ENCODE data around the gene PRCP.

Gene PRCP

DNA sequence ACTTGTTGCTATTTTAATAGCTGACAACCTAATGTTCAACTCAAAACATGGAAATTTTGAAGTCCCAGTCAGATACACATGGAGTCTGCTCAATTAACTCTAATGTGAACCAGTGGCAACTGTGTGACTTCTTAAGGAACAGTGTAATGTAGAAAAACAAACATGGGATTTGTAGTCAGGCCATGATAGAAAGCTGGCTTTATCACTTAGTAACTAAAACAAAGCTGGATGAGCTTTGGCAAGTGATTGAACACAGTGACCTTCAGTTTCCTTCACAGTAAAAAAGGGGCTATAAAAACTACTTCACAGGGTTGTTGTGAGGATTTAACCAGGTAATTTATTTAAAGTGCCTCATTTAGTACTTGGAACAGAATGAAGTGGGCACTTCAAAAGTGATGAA is 62.6 kb downstream of the PRCP start:
- H3K4me3 Mint-ChIP-seq = no peak overlapping the region
- no peaks in the 10 kb centered on the region for H3K9me3 Mint-ChIP-seq
- H3K27ac Mint-ChIP-seq = no peak overlapping the region
- H3K36me3 Mint-ChIP-seq (ENCODE audit: low read depth) = peaks cover 34% of the 10 kb centered on the region
- H3K4me1 Mint-ChIP-seq = no peaks in the 10 kb centered on the region
- TF ChIP-seq, protein P1, sequence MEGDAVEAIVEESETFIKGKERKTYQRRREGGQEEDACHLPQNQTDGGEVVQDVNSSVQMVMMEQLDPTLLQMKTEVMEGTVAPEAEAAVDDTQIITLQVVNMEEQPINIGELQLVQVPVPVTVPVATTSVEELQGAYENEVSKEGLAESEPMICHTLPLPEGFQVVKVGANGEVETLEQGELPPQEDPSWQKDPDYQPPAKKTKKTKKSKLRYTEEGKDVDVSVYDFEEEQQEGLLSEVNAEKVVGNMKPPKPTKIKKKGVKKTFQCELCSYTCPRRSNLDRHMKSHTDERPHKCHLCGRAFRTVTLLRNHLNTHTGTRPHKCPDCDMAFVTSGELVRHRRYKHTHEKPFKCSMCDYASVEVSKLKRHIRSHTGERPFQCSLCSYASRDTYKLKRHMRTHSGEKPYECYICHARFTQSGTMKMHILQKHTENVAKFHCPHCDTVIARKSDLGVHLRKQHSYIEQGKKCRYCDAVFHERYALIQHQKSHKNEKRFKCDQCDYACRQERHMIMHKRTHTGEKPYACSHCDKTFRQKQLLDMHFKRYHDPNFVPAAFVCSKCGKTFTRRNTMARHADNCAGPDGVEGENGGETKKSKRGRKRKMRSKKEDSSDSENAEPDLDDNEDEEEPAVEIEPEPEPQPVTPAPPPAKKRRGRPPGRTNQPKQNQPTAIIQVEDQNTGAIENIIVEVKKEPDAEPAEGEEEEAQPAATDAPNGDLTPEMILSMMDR (IDR thresholded peaks at IDR 0.05; ENCODE audit: unreplicated experiment in 3 of 3) = no peak
- no peaks in the 10 kb centered on the region for H3K27me3 Mint-ChIP-seq (ENCODE audit: low read depth)

GRCh38 chr11:82832983-82833382 is 67.2 kb downstream of the PRCP start:
- Mint-ChIP-seq H3K9me3 (no peaks in the 10 kb centered on the region), H3K4me3 (no peak overlapping the region), H3K36me3 (ENCODE audit: low read depth) (peaks cover 31% of the 10 kb centered on the region), H3K27me3 (ENCODE audit: low read depth) (no peaks in the 10 kb centered on the region), H3K4me1 (no peaks in the 10 kb centered on the region), H3K27ac (no peak overlapping the region)
- TF ChIP-seq, protein P1 (IDR thresholded peaks at IDR 0.05; ENCODE audit: unreplicated experiment in 3 of 3) = no peak

DNA sequence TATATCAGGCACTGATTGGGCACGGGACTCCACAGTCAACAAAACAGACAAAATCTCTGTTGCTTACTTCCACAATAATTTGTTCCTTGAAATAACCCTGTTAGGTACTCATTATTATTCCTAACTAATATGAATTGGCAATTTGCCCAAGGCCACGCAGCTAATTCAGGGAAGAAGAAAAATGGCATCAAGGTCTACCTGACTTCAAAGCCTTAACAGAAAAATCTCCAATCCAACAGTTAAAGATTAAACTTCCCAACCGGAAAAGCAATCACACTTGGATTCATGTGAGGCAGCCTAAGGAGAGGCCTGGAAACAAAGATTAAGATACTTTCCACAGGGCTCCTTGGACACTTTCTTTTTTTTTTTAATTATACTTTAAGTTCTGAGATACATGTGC is 68.9 kb downstream of the PRCP start:
- H3K27me3 Mint-ChIP-seq (ENCODE audit: low read depth) = no peaks in the 10 kb centered on the region
- H3K4me3 Mint-ChIP-seq = no peak overlapping the region
- no peaks in the 10 kb centered on the region for H3K4me1 Mint-ChIP-seq
- H3K36me3 Mint-ChIP-seq (ENCODE audit: low read depth) = peaks cover 31% of the 10 kb centered on the region
- TF ChIP-seq, protein P1 (IDR thresholded peaks at IDR 0.05; ENCODE audit: unreplicated experiment in 3 of 3) = no peak
- peak overlapping the region; percentile 54 to 78 (median 68) for H3K27ac Mint-ChIP-seq
- H3K9me3 Mint-ChIP-seq = no peaks in the 10 kb centered on the region

DNA sequence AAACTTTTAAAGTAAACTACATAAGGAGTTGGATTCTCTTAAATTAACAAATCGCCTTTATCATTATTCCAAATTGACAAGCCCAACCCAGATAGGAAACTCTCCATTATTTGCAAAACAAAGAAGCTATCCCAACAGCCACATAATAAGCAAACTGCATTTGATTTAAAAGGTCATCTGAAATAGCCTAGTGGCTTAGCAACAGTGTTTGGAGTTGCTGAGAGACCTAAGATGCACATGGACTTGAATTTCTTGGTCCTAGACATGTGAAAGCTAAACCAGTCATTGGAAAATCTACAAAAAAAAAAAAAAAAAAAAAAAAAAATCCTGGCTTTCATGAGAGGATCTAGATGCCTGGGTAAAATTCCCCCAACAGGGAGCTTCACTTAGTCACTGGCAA is 69.5 kb downstream of the PRCP start:
- Mint-ChIP-seq H3K36me3 (ENCODE audit: low read depth) (peaks cover 27% of the 10 kb centered on the region), H3K27me3 (ENCODE audit: low read depth) (no peaks in the 10 kb centered on the region), H3K27ac (peak overlapping the region; percentile 68 to 86 (median 76)), H3K4me1 (no peaks in the 10 kb centered on the region), H3K9me3 (no peaks in the 10 kb centered on the region), H3K4me3 (no peak overlapping the region)
- TF ChIP-seq, protein P1 (IDR thresholded peaks at IDR 0.05; ENCODE audit: unreplicated experiment in 3 of 3) = no peak

- H3K36me3 Mint-ChIP-seq (ENCODE audit: low read depth) = peaks cover 22% of the 10 kb centered on the region
- H3K4me1 Mint-ChIP-seq = peaks cover 2% of the 10 kb centered on the region
- peak overlapping the region in 1 of 3 experiments; percentile 3 for H3K27ac Mint-ChIP-seq
- no peaks in the 10 kb centered on the region for H3K9me3 Mint-ChIP-seq
- TF ChIP-seq, protein P1 (IDR thresholded peaks at IDR 0.05; ENCODE audit: unreplicated experiment in 3 of 3) = no peak
- no peak overlapping the region for H3K4me3 Mint-ChIP-seq
- no peaks in the 10 kb centered on the region for H3K27me3 Mint-ChIP-seq (ENCODE audit: low read depth)
Measured at GRCh38 chr11:82829101-82829500, 71.1 kb downstream of the PRCP start.

GRCh38 chr11:82828472-82828871 is 71.8 kb downstream of the PRCP start:
- Mint-ChIP-seq H3K36me3 (ENCODE audit: low read depth) (peaks cover 16% of the 10 kb centered on the region), H3K4me1 (peaks cover 9% of the 10 kb centered on the region)
- TF ChIP-seq, protein P1 (IDR thresholded peaks at IDR 0.05; ENCODE audit: unreplicated experiment in 3 of 3) = no peak

More at GRCh38 chr11:82828472-82828871, 71.8 kb downstream of the PRCP start:
- H3K27ac Mint-ChIP-seq = no peak overlapping the region
- no peak overlapping the region for H3K4me3 Mint-ChIP-seq
- no peaks in the 10 kb centered on the region for H3K27me3 Mint-ChIP-seq (ENCODE audit: low read depth)
- no peaks in the 10 kb centered on the region for H3K9me3 Mint-ChIP-seq
